B cell (primary cell): ENCODE results near the gene ACP5. TPM values are rescaled to one million over a fixed set of nuclear protein-coding genes. Genes with fewer than 3 reads are reported as not detected.

Experiments used
- ATAC-seq: fragments of 200-7000 bp; cut with Tn5 transposase; one replicate; pipeline ENCODE4 v1.10.0; 2021; ENCODE audit warnings: low read depth, mild to moderate bottlenecking, moderate number of reproducible peaks, moderate library complexity
- CTCF ChIA-PET: fragments of 350-600 bp; sonication (Branson Sonifier 250); formaldehyde crosslinking; loops from one replicate; lab custom pipeline; 2021; ENCODE audit warnings: antibody characterized with exemption, inconsistent platforms; lab: Charles Lee
- POLR2A ChIA-PET: fragments of 350-600 bp; sonication (Branson Sonifier 250); formaldehyde crosslinking; loops from one replicate; lab custom pipeline; 2021; ENCODE audit warnings: antibody characterized with exemption; lab: Charles Lee
- DNase-seq: peaks from one replicate; pipeline ENCODE4 v3.0.0; 2013
- H2AFZ ChIP-seq: 2 replicates; pipeline ENCODE4 v1.6.1; 2012; ENCODE audit warnings: mild to moderate bottlenecking, low read depth, low read length; ENCODE audit not compliant: insufficient read depth, poor library complexity, severe bottlenecking
- H3K27ac ChIP-seq, 2 donors: 1 replicate in 1 of 2; 2 replicates in 1 of 2; pipeline ENCODE4 v1.5.1; 2012 to 2013; ENCODE audit warnings: low read length in 2 of 2, mild to moderate bottlenecking in 2 of 2, moderate library complexity in 1 of 2
- H3K27me3 ChIP-seq, 4 experiments: fragments of 200-600 bp in 1 of 4; sonication (generic) in 1 of 4; replicated peaks in 1 of 4; 1 replicate in 2 of 4; 2 replicates in 2 of 4; pipeline versions ENCODE4 v1.6.1 to v1.7.0; 2013 to 2016; ENCODE audit warnings: low read length in 3 of 4, mild to moderate bottlenecking in 2 of 4, mixed read lengths in 1 of 4, moderate library complexity in 1 of 4; ENCODE audit not compliant: insufficient read depth in 4 of 4, control insufficient read depth in 3 of 4; ENCODE audit errors: control extremely low read depth in 1 of 4
- H3K36me3 ChIP-seq, 2 experiments: replicated peaks in 1 of 2; 1 replicate in 1 of 2; 2 replicates in 1 of 2; pipeline versions ENCODE4 v1.6.1 to v1.7.1; 2013; ENCODE audit warnings: low read length in 1 of 2; ENCODE audit not compliant: insufficient read depth in 2 of 2, control insufficient read depth in 1 of 2; ENCODE audit errors: control extremely low read depth in 1 of 2, extremely low read depth in 1 of 2
- H3K4me1 ChIP-seq, 2 donors: fragments of 200-600 bp in 1 of 2; sonication (generic) in 1 of 2; 1 replicate in 1 of 2; 2 replicates in 1 of 2; pipeline versions ENCODE4 v1.5.1 to v1.6.1; 2013 to 2017; ENCODE audit warnings: low read length in 2 of 2; ENCODE audit not compliant: control insufficient read depth in 2 of 2, insufficient read depth in 2 of 2
- H3K4me2 ChIP-seq: replicated peaks from 2 replicates; pipeline ENCODE3; 2012; ENCODE audit warnings: mild to moderate bottlenecking, low read depth, low read length; ENCODE audit not compliant: poor library complexity, severe bottlenecking
- H3K4me3 ChIP-seq, 5 experiments: fragments of 200-600 bp in 1 of 5; sonication (generic) in 1 of 5; 1 replicate in 3 of 5; 2 replicates in 2 of 5; pipeline versions ENCODE4 v1.5.1 to v1.7.0; 2011 to 2016; ENCODE audit warnings: low read length in 4 of 5, mild to moderate bottlenecking in 4 of 5, low read depth in 2 of 5, control low read depth in 1 of 5, moderate library complexity in 1 of 5; ENCODE audit not compliant: insufficient read depth in 1 of 5; ENCODE audit errors: control extremely low read depth in 1 of 5, extremely low read depth in 1 of 5
- H3K79me2 ChIP-seq: fragments of 200-600 bp; sonication (generic); one replicate; pipeline ENCODE4 v1.6.0; 2016; ENCODE audit warnings: low read length; ENCODE audit not compliant: control insufficient read depth, insufficient read depth
- H3K9ac ChIP-seq: fragments of 200-600 bp; sonication (generic); 2 replicates; pipeline ENCODE4 v1.6.1; 2017; ENCODE audit warnings: mild to moderate bottlenecking, low read length, moderate library complexity
- H3K9me3 ChIP-seq, 3 donors: one replicate each; pipeline versions ENCODE4 v1.6.1 to v1.7.1; 2013; ENCODE audit warnings: low read length in 2 of 3; ENCODE audit not compliant: control insufficient read depth in 2 of 3, insufficient read depth in 1 of 3; ENCODE audit errors: control extremely low read depth in 1 of 3
- H4K20me1 ChIP-seq: 2 replicates; pipeline ENCODE4 v1.6.0; 2012; ENCODE audit warnings: mild to moderate bottlenecking, low read length; ENCODE audit not compliant: insufficient read depth, control insufficient read depth, poor library complexity, severe bottlenecking
- H3K27ac Mint-ChIP-seq: one replicate; pipeline ENCODE4 v1.8.0; 2021; ENCODE audit warnings: mixed read lengths
- H3K27me3 Mint-ChIP-seq: one replicate; pipeline ENCODE4 v1.8.0; 2021; ENCODE audit warnings: mixed read lengths
- H3K4me1 Mint-ChIP-seq: one replicate; pipeline ENCODE4 v1.8.0; 2021; ENCODE audit warnings: mixed read lengths
- H3K4me3 Mint-ChIP-seq: one replicate; pipeline ENCODE4 v1.8.0; 2021; ENCODE audit warnings: mixed read lengths
- H3K9me3 Mint-ChIP-seq: one replicate; pipeline ENCODE4 v1.8.0; 2022; ENCODE audit warnings: mixed read lengths; ENCODE audit not compliant: insufficient read depth
- CTCF ChIP-seq: fragments of 200-600 bp; IDR thresholded peaks from one replicate; pipeline ENCODE4 v1.8.0; 2022; ENCODE audit warnings: antibody characterized with exemption, mild to moderate bottlenecking
- EZH2 ChIP-seq: IDR thresholded peaks from 2 replicates; pipeline ENCODE4 v1.6.1; 2012; ENCODE audit warnings: borderline replicate concordance, low read depth, mild to moderate bottlenecking, moderate library complexity, low read length; ENCODE audit not compliant: insufficient read depth, poor library complexity, severe bottlenecking
- WGBS: methylation state at CpG from one replicate; pipeline ENCODE4 v1.1.5; 2013; ENCODE audit warnings: missing lambda C conversion rate; ENCODE audit not compliant: insufficient coverage; 5-methylcytosine and 5-hydroxymethylcytosine counted together
- intact Hi-C: fragments of 100-400 bp; cut with micrococcal nuclease; formaldehyde crosslinking; loops from one replicate; pipeline ENCODE4 v1.10.0; 2022
- polyA plus RNA-seq: library from polyadenylated mRNA; depleted of rRNA; stranded (reverse); fragments of >200 nt; gene quantifications from 2 replicates; pipeline ENCODE4 v1.2.3, GENCODE V29; 2012
- total RNA-seq, 2 donors: library from RNA; stranded (reverse); fragments of 120-200 nt in 1 of 2; gene quantifications; 1 replicate in 1 of 2; 2 replicates in 1 of 2; pipeline versions ENCODE4 v1.2.3 to v1.2.4, GENCODE V29; 2013 to 2022

The ACP5 gene
- total and polyA plus RNA-seq, 2 donors (not counting 1 experiment from before 2014, with no cell fraction given), result 151 to 169 TPM

DNA sequence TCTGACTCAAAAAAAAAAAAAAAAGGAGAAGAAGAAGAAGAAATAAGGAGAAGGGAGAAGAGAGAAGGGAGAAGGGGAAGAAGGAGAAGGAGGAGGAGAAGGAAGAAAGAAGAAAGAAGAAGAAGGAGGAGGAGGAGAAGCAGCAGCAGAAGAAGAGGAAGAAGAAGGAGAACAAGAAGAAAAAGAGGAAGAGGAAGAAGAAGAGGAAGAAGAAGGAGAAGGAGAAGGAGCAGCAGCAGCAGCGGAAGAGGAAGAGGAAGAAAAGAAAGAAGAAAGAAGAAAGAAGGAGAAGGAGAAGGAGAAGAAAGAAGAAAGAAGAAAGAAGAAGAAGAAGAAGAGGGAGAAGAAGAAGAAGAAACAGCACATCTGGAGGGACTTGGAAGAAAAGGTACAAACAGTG, 42.9 kb downstream of the ACP5 start:
- Histone ChIP-seq H3K27ac (peak overlapping the region in 1 of 2 donors; percentile 30), H4K20me1 (no peaks in the 10 kb centered on the region), H3K4me1 (peaks cover 24 to 30% of the 10 kb centered on the region in 2 donors), H2AFZ (no peak overlapping the region), H3K36me3 (no peaks in the 10 kb centered on the region), H3K4me2 (peak overlapping the region; percentile 3), H3K79me2 (no peaks in the 10 kb centered on the region), H3K4me3 (no peak overlapping the region), H3K9ac (no peak overlapping the region), H3K27me3 (peaks cover 0 to 16% (median 5%) of the 10 kb centered on the region in 4 experiments), H3K9me3 (peaks cover 0 to 4% (median 0%) of the 10 kb centered on the region in 3 donors)
- ChIA-PET POLR2A (no interaction called here), CTCF (interaction anchor here (2.9 kb wide), 1 partner anchor 24 kb away, joined by 22 read pairs; the partner anchor contains the start of gene ELOF1)
- intact Hi-C loops, result no loop called here
- no peak for DNase-seq
- Mint-ChIP-seq H3K27ac (peak overlapping the region; percentile 76), H3K27me3 (peaks cover 9% of the 10 kb centered on the region), H3K9me3 (no peaks in the 10 kb centered on the region), H3K4me1 (peaks cover 22% of the 10 kb centered on the region), H3K4me3 (peak overlapping the region; percentile 23)
- no peak for ATAC-seq
- 11% methylated on average over 1 of the region's 1 CpG for WGBS
- no peak for TF ChIP-seq EZH2
- TF ChIP-seq CTCF, result peak; percentile 14

GRCh38 chr19:11530432-11530831, 47.0 kb downstream of the ACP5 start:
- Mint-ChIP-seq H3K27ac (peak overlapping the region; percentile 41), H3K27me3 (no peaks in the 10 kb centered on the region), H3K4me3 (no peak overlapping the region), H3K4me1 (peaks cover 26% of the 10 kb centered on the region), H3K9me3 (no peaks in the 10 kb centered on the region)
- Histone ChIP-seq H3K27me3 (no peaks in the 10 kb centered on the region), H2AFZ (no peak overlapping the region), H3K4me2 (no peak overlapping the region), H3K27ac (no peak overlapping the region), H3K4me3 (no peak overlapping the region), H3K4me1 (peaks cover 15 to 32% of the 10 kb centered on the region in 2 donors), H4K20me1 (no peaks in the 10 kb centered on the region), H3K9ac (no peak overlapping the region), H3K9me3 (peaks cover 0 to 4% (median 0%) of the 10 kb centered on the region in 3 donors), H3K79me2 (peaks cover 32% of the 10 kb centered on the region), H3K36me3 (no peaks in the 10 kb centered on the region)
- peak; percentile 52 for DNase-seq
- POLR2A ChIA-PET, result no interaction called here
- intact Hi-C loops, result no loop called here
- WGBS, result 27% methylated on average over 8 of the region's 9 CpGs
- no peak for ATAC-seq
- CTCF ChIA-PET, result interaction anchor here (0.6 to 0.8 kb wide), 2 partner anchors 58 to 146 kb away, joined by 3 to 4 read pairs; partner anchors contain the start of gene EPOR
- TF ChIP-seq CTCF, result no peak
- no peak for TF ChIP-seq EZH2
